Activated naive CD8-positive, alpha-beta T cell treated with anti-CD3 and anti-CD28 coated beads for 36 hours (primary cell): ENCODE data around the gene LILRA6. TPM values are rescaled to one million over a fixed set of nuclear protein-coding genes. Genes with fewer than 3 reads are reported as not detected.
"Not testable (repeated sequence)": the region's sequence is repeated elsewhere in the genome, so short reads cannot be mapped to it uniquely, and the experiment has no call there.

Experiments
- DNase-seq: peaks from one replicate; pipeline ENCODE4 v3.0.0; 2021
- H3K27ac Mint-ChIP-seq: one replicate; pipeline ENCODE4 v1.8.0; 2022; ENCODE audit warnings: mild to moderate bottlenecking, moderate library complexity, mixed read lengths
- H3K27me3 Mint-ChIP-seq: one replicate; pipeline ENCODE4 v1.8.0; 2022; ENCODE audit warnings: mild to moderate bottlenecking, mixed read lengths
- H3K36me3 Mint-ChIP-seq: one replicate; pipeline ENCODE4 v1.8.0; 2021; ENCODE audit warnings: mild to moderate bottlenecking, mixed read lengths
- H3K4me1 Mint-ChIP-seq: one replicate; pipeline ENCODE4 v1.8.0; 2021; ENCODE audit warnings: mixed read lengths
- H3K4me3 Mint-ChIP-seq: one replicate; pipeline ENCODE4 v1.8.0; 2022; ENCODE audit warnings: mild to moderate bottlenecking, moderate library complexity, mixed read lengths
- H3K9me3 Mint-ChIP-seq: one replicate; pipeline ENCODE4 v1.8.0; 2022; ENCODE audit warnings: mixed read lengths
- total RNA-seq, 2 experiments: library from RNA; stranded (reverse); gene quantifications; one replicate each; pipeline ENCODE4 v1.2.3, GENCODE V29; 2021

LILRA6 gene
- total RNA-seq, 2 experiments from 2014 or later: not detected

GRCh38 chr19:54274516-54274915 is 31.9 kb upstream of the LILRA6 start:
- H3K4me3 Mint-ChIP-seq, H3K27ac Mint-ChIP-seq, H3K9me3 Mint-ChIP-seq, H3K4me1 Mint-ChIP-seq, DNase-seq, H3K36me3 Mint-ChIP-seq: not testable (repeated sequence)
- peaks cover 32% of the 10 kb centered on the region for H3K27me3 Mint-ChIP-seq

GRCh38 chr19:54273821-54274220 is 31.2 kb upstream of the LILRA6 start:
- H3K27ac Mint-ChIP-seq: no peak overlapping the region
- no peak overlapping the region for H3K4me3 Mint-ChIP-seq
- H3K36me3 Mint-ChIP-seq: no peaks in the 10 kb centered on the region
- H3K27me3 Mint-ChIP-seq: peaks cover 26% of the 10 kb centered on the region
- H3K4me1 Mint-ChIP-seq: no peaks in the 10 kb centered on the region
- DNase-seq: no peak
- no peaks in the 10 kb centered on the region for H3K9me3 Mint-ChIP-seq

DNA sequence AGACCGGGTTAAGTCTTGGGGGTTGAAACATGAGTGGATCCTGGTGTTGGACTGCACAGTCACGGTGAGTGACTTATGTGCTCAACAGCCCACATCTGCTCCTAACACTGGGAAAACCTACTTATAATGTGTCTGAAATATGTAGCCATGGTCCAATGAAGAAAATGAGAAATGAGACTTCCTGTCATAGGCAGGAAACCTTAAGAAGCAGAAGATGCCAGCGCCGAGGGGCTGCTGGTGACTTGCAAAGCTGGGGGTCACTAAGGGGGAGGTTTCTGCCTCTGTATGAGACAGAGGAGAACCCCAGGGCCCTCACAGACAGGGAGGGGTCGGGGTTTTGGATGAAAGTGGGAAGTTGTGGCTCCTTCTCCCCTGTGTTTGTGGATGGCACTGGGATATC is 29.6 kb upstream of the LILRA6 start:
- not testable (repeated sequence) for H3K9me3 Mint-ChIP-seq, H3K4me3 Mint-ChIP-seq, H3K4me1 Mint-ChIP-seq, H3K27ac Mint-ChIP-seq, H3K36me3 Mint-ChIP-seq, DNase-seq
- H3K27me3 Mint-ChIP-seq: peaks cover 19% of the 10 kb centered on the region

GRCh38 chr19:54271587-54271986 is 29.0 kb upstream of the LILRA6 start:
- H3K36me3 Mint-ChIP-seq, H3K4me3 Mint-ChIP-seq, H3K9me3 Mint-ChIP-seq, H3K4me1 Mint-ChIP-seq, DNase-seq, H3K27ac Mint-ChIP-seq: not testable (repeated sequence)
- H3K27me3 Mint-ChIP-seq: peaks cover 19% of the 10 kb centered on the region

DNA sequence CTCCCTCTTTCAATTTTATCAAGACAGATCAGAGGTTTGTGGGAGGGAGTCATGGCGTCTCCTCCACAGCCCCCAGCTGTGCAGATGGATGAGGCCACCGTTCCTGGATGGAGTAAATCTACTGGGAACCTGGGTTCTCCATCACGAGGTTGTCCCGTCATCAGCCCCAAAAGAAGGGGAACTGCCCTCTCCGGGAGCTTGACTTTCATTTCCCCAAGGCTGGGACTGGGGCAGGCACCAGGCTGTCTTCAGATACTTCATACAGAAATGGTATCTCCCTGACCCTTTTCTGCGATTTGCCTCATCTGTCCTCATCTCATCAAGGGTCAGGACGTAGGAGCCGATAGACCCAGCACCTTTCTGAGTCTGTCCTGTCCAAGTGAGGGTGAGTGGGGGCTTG is 28.5 kb upstream of the LILRA6 start:
- H3K4me3 Mint-ChIP-seq: no peak overlapping the region
- no peaks in the 10 kb centered on the region for H3K9me3 Mint-ChIP-seq
- peaks cover 19% of the 10 kb centered on the region for H3K27me3 Mint-ChIP-seq
- H3K36me3 Mint-ChIP-seq: no peaks in the 10 kb centered on the region
- H3K4me1 Mint-ChIP-seq: no peaks in the 10 kb centered on the region
- no peak for DNase-seq
- H3K27ac Mint-ChIP-seq: no peak overlapping the region

DNA sequence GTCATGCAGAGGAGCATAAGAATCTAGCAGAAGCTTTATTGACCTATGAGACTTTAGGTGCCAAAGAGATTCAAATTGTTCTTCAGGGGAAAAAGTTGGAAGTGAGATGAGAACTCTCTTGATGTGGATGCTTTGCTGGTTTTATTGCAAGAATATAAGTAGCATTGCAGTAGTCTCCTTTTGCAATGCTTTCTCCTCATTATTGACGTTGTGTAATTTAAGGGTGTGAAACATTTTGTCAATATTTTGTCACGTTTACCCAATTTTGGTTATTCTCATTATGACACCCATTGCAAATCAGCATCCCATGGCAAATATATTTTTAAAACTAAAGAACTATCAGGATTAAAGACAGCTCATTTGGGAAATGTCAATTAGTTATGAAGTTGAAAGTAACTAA is 26.3 kb upstream of the LILRA6 start:
- DNase-seq: no peak
- Mint-ChIP-seq H3K4me1 (no peaks in the 10 kb centered on the region), H3K4me3 (no peak overlapping the region), H3K27ac (no peak overlapping the region), H3K36me3 (no peaks in the 10 kb centered on the region), H3K27me3 (peaks cover 25% of the 10 kb centered on the region), H3K9me3 (no peaks in the 10 kb centered on the region)

- Mint-ChIP-seq H3K9me3 (no peaks in the 10 kb centered on the region), H3K36me3 (no peaks in the 10 kb centered on the region), H3K4me3 (no peak overlapping the region)
Observed at GRCh38 chr19:54266133-54266532, 23.5 kb upstream of the LILRA6 start.

DNA sequence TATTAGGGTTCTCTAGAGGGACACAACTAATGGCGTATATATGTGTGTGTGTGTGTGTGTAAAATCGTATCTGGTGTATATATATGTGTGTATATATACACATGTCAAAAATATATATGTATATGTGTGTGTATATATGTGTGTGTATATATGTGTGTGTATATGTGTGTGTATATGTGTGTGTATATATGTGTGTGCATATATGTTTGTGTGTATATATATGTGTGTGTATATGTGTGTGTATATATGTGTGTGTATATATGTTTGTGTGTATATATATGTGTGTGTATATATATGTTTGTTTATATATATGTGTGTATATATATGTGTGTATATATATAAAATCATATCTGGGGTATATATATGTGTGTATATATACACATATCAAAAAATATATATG is 19.9 kb upstream of the LILRA6 start:
- H3K36me3 Mint-ChIP-seq: no peaks in the 10 kb centered on the region
- H3K4me1 Mint-ChIP-seq: no peaks in the 10 kb centered on the region
- peaks cover 17% of the 10 kb centered on the region for H3K27me3 Mint-ChIP-seq
- H3K27ac Mint-ChIP-seq: no peak overlapping the region
- no peak overlapping the region for H3K4me3 Mint-ChIP-seq
- H3K9me3 Mint-ChIP-seq: no peaks in the 10 kb centered on the region
- DNase-seq: no peak

More at GRCh38 chr19:54266133-54266532, 23.5 kb upstream of the LILRA6 start:
- Mint-ChIP-seq H3K27me3 (peaks cover 23% of the 10 kb centered on the region), H3K27ac (no peak overlapping the region), H3K4me1 (no peaks in the 10 kb centered on the region)
- peak; percentile 65 for DNase-seq

- DNase-seq: no peak
- Mint-ChIP-seq H3K9me3 (no peaks in the 10 kb centered on the region), H3K27me3 (peaks cover 17% of the 10 kb centered on the region), H3K36me3 (no peaks in the 10 kb centered on the region), H3K27ac (no peak overlapping the region), H3K4me1 (no peaks in the 10 kb centered on the region), H3K4me3 (no peak overlapping the region)
Observed at GRCh38 chr19:54262066-54262465, 19.5 kb upstream of the LILRA6 start.

GRCh38 chr19:54257116-54257480 is 14.5 kb upstream of the LILRA6 start, which contains the start of gene LILRB5:
TSS of gene LILRB5 (minus strand) at chr19:54257273. CDS start at chr19:54257193, 80 bp downstream.
- Mint-ChIP-seq H3K9me3 (no peaks in the 10 kb centered on the region), H3K36me3 (no peaks in the 10 kb centered on the region), H3K27ac (no peak within 1 kb of the TSS), H3K27me3 (peaks cover 10% of the 10 kb centered on the region), H3K4me1 (no peaks in the 10 kb centered on the region), H3K4me3 (no peak within 1 kb of the TSS)
- DNase-seq: no peak

DNA sequence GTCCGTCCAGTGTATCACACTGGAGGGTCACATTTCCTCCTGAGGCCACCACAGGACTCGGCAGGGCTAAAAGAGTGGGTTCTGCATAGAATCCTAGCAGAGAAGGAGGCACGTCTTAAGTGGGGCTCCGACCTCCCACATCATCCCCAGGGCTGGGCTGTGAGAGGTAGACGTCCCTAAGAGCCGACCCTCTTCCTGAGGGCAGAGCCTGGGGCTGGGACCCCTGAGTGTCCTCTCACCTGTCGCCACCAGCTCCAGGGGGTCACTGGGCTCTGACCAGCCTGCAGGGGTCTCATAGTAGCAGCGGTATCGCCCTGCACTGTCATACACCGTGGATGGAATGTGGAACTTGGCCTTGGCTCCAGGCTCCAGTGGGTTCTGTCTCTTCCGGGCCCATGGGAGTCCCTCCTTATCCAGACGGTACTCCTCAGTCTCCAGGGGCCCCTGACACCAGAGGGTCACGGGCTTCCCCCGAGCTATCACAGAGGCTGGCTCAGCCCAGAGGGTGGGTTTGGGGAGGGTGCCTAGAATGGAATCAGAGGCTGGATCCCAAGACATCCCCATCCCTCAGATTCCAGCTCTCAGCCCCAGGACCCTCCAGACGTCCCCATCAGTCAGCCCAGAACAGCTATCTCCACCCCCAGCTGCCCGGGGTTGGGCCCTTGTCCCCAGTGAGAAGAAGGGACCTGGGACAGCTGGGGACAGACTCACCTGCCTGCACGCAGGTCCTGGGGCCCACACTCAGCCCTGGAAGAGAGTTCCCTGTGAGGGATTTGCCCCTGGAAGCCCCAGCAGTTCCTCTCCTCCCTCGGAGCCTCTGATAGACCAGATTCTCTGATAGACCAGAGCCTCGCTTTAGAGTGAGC is 13.9 kb upstream of the LILRA6 start:
- no peaks in the 10 kb centered on the region for H3K9me3 Mint-ChIP-seq
- peaks cover 7% of the 10 kb centered on the region for H3K27me3 Mint-ChIP-seq
- H3K27ac Mint-ChIP-seq: no peak overlapping the region
- no peaks in the 10 kb centered on the region for H3K36me3 Mint-ChIP-seq
- no peak for DNase-seq
- H3K4me1 Mint-ChIP-seq: no peaks in the 10 kb centered on the region
- no peak overlapping the region for H3K4me3 Mint-ChIP-seq

DNA sequence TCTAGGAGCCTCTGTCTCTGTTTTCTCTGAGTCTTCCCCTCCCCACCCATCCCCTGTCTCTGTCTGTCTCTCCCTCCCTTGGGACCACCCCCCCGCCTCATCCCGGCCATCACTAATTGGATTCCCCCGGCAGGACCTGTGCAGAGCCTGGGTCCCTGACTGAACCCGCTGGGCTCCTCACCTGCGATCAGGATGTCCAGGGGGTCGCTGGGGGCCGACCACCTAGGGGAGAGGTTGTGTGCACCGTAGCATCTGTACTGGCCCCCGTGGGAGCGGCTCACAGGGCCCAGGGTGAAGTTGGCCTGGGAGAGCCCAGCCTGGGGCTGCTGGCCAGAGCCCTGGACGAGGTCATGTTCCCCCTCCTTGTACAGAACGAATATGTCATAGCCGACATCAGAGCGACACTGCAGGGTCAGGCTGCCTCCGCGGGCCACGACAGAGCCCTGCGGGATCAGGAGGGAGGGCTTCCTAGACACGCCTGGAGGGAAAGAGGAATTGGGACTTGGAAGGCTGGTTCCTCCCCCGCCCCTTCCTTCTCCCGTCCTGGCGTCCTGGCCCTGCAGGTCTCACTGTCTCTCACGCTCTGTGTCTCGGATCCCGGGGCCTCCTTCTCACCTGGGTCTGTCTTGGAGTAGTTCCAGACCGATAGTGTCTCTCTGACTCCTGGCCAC is 12.7 kb upstream of the LILRA6 start:
- Mint-ChIP-seq H3K9me3 (no peaks in the 10 kb centered on the region), H3K4me3 (no peak overlapping the region), H3K27me3 (peaks cover 5% of the 10 kb centered on the region), H3K4me1 (no peaks in the 10 kb centered on the region), H3K36me3 (no peaks in the 10 kb centered on the region), H3K27ac (no peak overlapping the region)
- no peak for DNase-seq

DNA sequence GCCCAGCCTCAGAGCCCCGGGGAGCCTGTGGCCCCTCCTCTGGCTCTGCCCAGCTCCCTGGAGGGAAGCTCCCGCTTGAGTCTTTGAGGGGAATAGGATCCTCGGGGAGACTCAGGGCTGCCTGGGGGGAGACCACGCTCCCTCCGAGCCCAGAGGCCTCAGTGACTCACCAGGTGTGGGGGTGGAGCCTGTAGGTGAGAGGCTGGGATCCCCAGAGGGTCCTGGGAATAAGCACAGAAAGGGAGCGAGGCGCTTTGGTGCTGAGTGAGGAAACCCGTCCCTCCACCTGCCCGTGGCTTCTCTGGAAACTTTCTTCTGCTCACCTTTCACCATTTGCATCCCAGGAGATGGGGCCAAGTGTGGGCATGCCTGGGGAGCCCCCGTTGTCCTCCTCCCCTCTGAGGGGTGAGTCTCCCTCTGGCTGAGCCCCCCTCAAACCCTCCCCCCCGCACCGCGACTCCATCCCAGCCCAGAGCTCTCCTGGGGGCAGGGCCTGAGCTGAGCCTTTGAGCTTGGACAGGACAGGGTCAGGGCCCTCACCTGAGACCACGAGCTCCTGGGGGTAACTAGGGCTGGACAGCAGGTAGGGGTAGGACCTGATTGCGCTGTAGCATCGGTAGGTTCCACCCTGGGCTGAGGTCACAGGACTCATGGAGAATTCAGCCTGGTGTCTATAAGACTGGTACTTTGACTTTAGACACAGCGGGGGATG is 11.8 kb upstream of the LILRA6 start:
- Mint-ChIP-seq H3K27me3 (peaks cover 11% of the 10 kb centered on the region), H3K36me3 (no peaks in the 10 kb centered on the region)

DNA sequence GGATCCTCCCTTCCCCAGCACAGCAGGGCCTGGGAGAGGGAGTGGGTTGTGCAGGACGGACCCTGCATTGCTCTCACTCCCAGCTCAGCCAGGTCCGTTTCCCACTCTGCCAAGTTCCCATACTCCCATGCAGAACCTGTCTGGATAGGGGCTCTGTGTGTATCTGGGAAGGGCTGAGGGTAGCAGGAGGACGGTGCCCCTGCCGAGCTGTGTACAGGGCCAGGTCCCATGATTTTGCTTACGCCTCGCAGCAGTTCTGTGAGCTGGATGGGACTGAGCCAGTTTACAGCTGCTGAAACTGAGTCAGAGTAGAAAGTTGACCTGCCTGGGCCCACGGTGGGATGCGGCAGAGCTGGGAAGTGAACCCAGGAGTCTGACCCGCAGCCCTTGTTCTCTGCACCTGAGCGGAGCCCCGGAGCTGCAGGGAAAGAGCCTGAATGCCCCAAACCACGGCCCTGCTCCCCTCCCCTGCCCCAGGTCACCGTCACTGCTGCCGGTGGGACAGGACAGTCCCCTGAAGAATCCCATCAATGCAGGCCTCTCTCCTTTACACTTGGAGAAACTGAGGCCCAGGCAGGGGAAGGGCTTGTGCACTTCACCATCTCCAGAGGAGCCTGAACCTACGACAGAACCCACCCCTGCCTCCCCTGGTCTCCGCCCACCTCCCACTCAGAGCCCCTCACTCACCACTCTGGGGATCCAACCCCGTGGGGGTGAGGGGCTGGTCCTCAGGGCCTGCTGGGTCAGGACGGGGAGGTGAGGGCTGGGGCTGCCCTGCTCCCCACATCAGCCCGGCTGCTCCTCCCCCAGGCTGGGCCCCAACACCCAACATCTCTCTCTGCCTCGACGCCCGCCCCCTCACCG is 11.0 kb upstream of the LILRA6 start:
- DNase-seq: no peak
- Mint-ChIP-seq H3K4me1 (no peaks in the 10 kb centered on the region), H3K9me3 (no peaks in the 10 kb centered on the region), H3K27me3 (peaks cover 11% of the 10 kb centered on the region), H3K36me3 (no peaks in the 10 kb centered on the region), H3K4me3 (no peak overlapping the region), H3K27ac (no peak overlapping the region)

More for the DNA sequence above, 11.8 kb upstream of the LILRA6 start:
- DNase-seq: no peak
- Mint-ChIP-seq H3K4me1 (no peaks in the 10 kb centered on the region), H3K4me3 (no peak overlapping the region), H3K9me3 (no peaks in the 10 kb centered on the region), H3K27ac (no peak overlapping the region)
